Keratinocyte (primary cell): ENCODE data around the gene PPARA. TPM values are rescaled to one million over a fixed set of nuclear protein-coding genes. Genes with fewer than 3 reads are reported as not detected.

Experiments used
- DNase-seq: peaks from one replicate; pipeline ENCODE4 v3.0.0-alpha.2; 2011; ENCODE audit warnings: low read depth, missing footprints, low spot score
- FAIRE-seq: peaks from 2 replicates; lab custom pipeline; 2011; peaks lifted over from hg19 to GRCh38; lab: Jason Lieb, UNC
- H2AFZ ChIP-seq: 2 replicates; pipeline ENCODE4 v1.6.0; 2012; ENCODE audit warnings: low read length, control low read depth, inconsistent platforms; ENCODE audit not compliant: control insufficient read depth
- H3K27ac ChIP-seq: 2 replicates; pipeline ENCODE4 v1.5.1; 2011; ENCODE audit warnings: low read length; ENCODE audit not compliant: control insufficient read depth, insufficient read depth
- H3K27me3 ChIP-seq: 3 replicates; pipeline ENCODE4 v1.6.0; 2011; ENCODE audit warnings: low read length; ENCODE audit not compliant: control insufficient read depth, insufficient read depth; ENCODE audit errors: extremely low read depth
- H3K36me3 ChIP-seq, 2 experiments: 2 replicates in 1 of 2; 3 replicates in 1 of 2; pipeline ENCODE4 v1.5.1; 2011; ENCODE audit warnings: low read length in 2 of 2, mild to moderate bottlenecking in 1 of 2; ENCODE audit not compliant: control insufficient read depth in 2 of 2, insufficient read depth in 2 of 2; ENCODE audit errors: extremely low read depth in 1 of 2
- H3K4me1 ChIP-seq: 3 replicates; pipeline ENCODE4 v1.5.1; 2011; ENCODE audit warnings: low read length; ENCODE audit not compliant: control insufficient read depth, insufficient read depth; ENCODE audit errors: extremely low read depth
- H3K4me2 ChIP-seq: 3 replicates; pipeline ENCODE4 v1.6.0; 2011; ENCODE audit warnings: low read depth, low read length; ENCODE audit not compliant: control insufficient read depth, insufficient read depth; ENCODE audit errors: extremely low read depth
- H3K4me3 ChIP-seq, 3 experiments: fragments of 200-600 bp in 1 of 3; sonication (generic) in 1 of 3; 2 replicates in 2 of 3; 3 replicates in 1 of 3; pipeline ENCODE4 v1.5.1; 2011 to 2016; ENCODE audit warnings: low read length in 3 of 3, mild to moderate bottlenecking in 3 of 3, control low read depth in 2 of 3, inconsistent platforms in 1 of 3, low read depth in 1 of 3, mixed read lengths in 1 of 3, mixed run types in 1 of 3, moderate library complexity in 1 of 3; ENCODE audit not compliant: control insufficient read depth in 2 of 3, insufficient read depth in 2 of 3; ENCODE audit errors: extremely low read depth in 1 of 3
- H3K79me2 ChIP-seq: 2 replicates; pipeline ENCODE4 v1.6.0; 2012; ENCODE audit warnings: low read length; ENCODE audit not compliant: control insufficient read depth, insufficient read depth
- H3K9ac ChIP-seq: 3 replicates; pipeline ENCODE4 v1.6.0; 2011; ENCODE audit warnings: low read length; ENCODE audit not compliant: control insufficient read depth, insufficient read depth; ENCODE audit errors: extremely low read depth
- H3K9me1 ChIP-seq: 3 replicates; pipeline ENCODE4 v1.6.0; 2011; ENCODE audit warnings: low read length; ENCODE audit not compliant: control insufficient read depth, insufficient read depth; ENCODE audit errors: extremely low read depth
- H3K9me3 ChIP-seq: 2 replicates; pipeline ENCODE4 v1.5.1; 2012; ENCODE audit warnings: low read depth, low read length; ENCODE audit not compliant: control insufficient read depth
- H4K20me1 ChIP-seq: 3 replicates; pipeline ENCODE4 v1.6.0; 2011; ENCODE audit warnings: low read length; ENCODE audit not compliant: control insufficient read depth, insufficient read depth; ENCODE audit errors: extremely low read depth
- CTCF ChIP-seq, 3 experiments: IDR thresholded peaks in 1 of 3; conservative IDR thresholded peaks in 1 of 3; optimal IDR thresholded peaks in 1 of 3; 2 replicates in 2 of 3; 3 replicates in 1 of 3; pipeline versions ENCODE3 to v1.5.1; 2011; ENCODE audit warnings: low read length in 3 of 3, mild to moderate bottlenecking in 3 of 3, moderate library complexity in 2 of 3, control low read depth in 1 of 3, inconsistent platforms in 1 of 3; ENCODE audit not compliant: insufficient read depth in 2 of 3; ENCODE audit errors: extremely low read depth in 1 of 3
- EZH2 ChIP-seq: IDR thresholded peaks from one replicate; pipeline ENCODE4 v1.6.1; 2012; ENCODE audit warnings: inconsistent platforms, mild to moderate bottlenecking, low read length, moderate library complexity
- dilution Hi-C: fragments of 300-500 bp; cut with MboI; formaldehyde crosslinking; loops from one replicate; pipeline ENCODE4 v1.7.0; 2020; ENCODE audit warnings: low sequenced_read_pairs; ENCODE audit not compliant: extremely low pct_ligation_motif_present
- polyA plus RNA-seq, 5 experiments: library from polyadenylated mRNA; depleted of rRNA in 3 of 5; stranded (reverse) in 3 of 5; stranded (forward) in 1 of 5; unstranded in 1 of 5; fragments of >200 nt; gene quantifications; 1 replicate in 1 of 5; 2 replicates in 3 of 5; 3 replicates in 1 of 5; pipeline versions ENCODE4 v1.2.1 to v1.2.3, GENCODE V29; 2011 to 2012; ENCODE audit warnings: missing spikeins in 2 of 5, low read depth in 1 of 5, low replicate concordance in 1 of 5

PPARA gene
- polyA plus RNA-seq, 1 donor (not counting 4 experiments of a cell fraction or from before 2014, with no cell fraction given), result 4.9 TPM

GRCh38 chr22:46287873-46288751 lies 137.8 kb downstream of the PPARA start:
- Histone ChIP-seq H3K9me3 (no peaks in the 10 kb centered on the region), H3K36me3 (peaks cover 3 to 12% of the 10 kb centered on the region in 2 experiments), H3K79me2 (no peaks in the 10 kb centered on the region), H4K20me1 (no peaks in the 10 kb centered on the region), H3K4me2 (no peak overlapping the region), H3K9ac (no peak overlapping the region), H3K9me1 (no peaks in the 10 kb centered on the region), H3K4me3 (no peak overlapping the region), H3K4me1 (peaks cover 7% of the 10 kb centered on the region), H2AFZ (no peak overlapping the region), H3K27ac (no peak overlapping the region), H3K27me3 (peaks cover 4% of the 10 kb centered on the region)
- dilution Hi-C loops, result no loop called here
- FAIRE-seq, result no peak
- no peak for TF ChIP-seq CTCF (optimal IDR thresholded peaks at IDR 0.05 in 1 of 3, IDR thresholded peaks at IDR 0.05 in 1 of 3, conservative IDR thresholded peaks at IDR 0.05 in 1 of 3; ENCODE audit: extremely low read depth in 1 of 3, insufficient read depth in 2 of 3, low read length in 3 of 3)
- no peak for TF ChIP-seq EZH2
- DNase-seq, result no peak

GRCh38 chr22:46288846-46289243 lies 138.5 kb downstream of the PPARA start:
- Histone ChIP-seq H3K4me2 (no peak overlapping the region), H3K9me3 (no peaks in the 10 kb centered on the region), H3K4me3 (no peak overlapping the region), H3K36me3 (peaks cover 3 to 11% of the 10 kb centered on the region in 2 experiments), H2AFZ (no peak overlapping the region), H3K27ac (no peak overlapping the region), H3K27me3 (peaks cover 4% of the 10 kb centered on the region), H3K79me2 (no peaks in the 10 kb centered on the region), H4K20me1 (no peaks in the 10 kb centered on the region), H3K4me1 (peaks cover 7% of the 10 kb centered on the region), H3K9me1 (no peaks in the 10 kb centered on the region), H3K9ac (no peak overlapping the region)
- dilution Hi-C loops, result no loop called here
- no peak for FAIRE-seq
- DNase-seq, result no peak
- TF ChIP-seq EZH2 (no peak), CTCF (optimal IDR thresholded peaks at IDR 0.05 in 1 of 3, IDR thresholded peaks at IDR 0.05 in 1 of 3, conservative IDR thresholded peaks at IDR 0.05 in 1 of 3; ENCODE audit: extremely low read depth in 1 of 3, insufficient read depth in 2 of 3, low read length in 3 of 3) (no peak)
